T-cell (primary cell): Measurements from ENCODE around the gene EIF5. TPM values are rescaled to one million over a fixed set of nuclear protein-coding genes. Genes with fewer than 3 reads are reported as not detected.

Experiments used
- ATAC-seq, 4 experiments: fragments of 200-7000 bp in 3 of 4; fragments of 150-1000 bp in 1 of 4; cut with Tn5 transposase; replicated peaks in 1 of 4; 1 replicate in 3 of 4; 2 replicates in 1 of 4; pipeline ENCODE4 v1.10.0; 2021; ENCODE audit warnings: moderate library complexity in 3 of 4, mild to moderate bottlenecking in 2 of 4, moderate number of reproducible peaks in 1 of 4
- CTCF ChIA-PET, 2 donors: fragments of 300-600 bp; sonication (Branson Sonifier 250); formaldehyde crosslinking; loops; one replicate each; lab custom pipeline; 2022; ENCODE audit warnings: antibody characterized with exemption in 2 of 2; lab: Charles Lee
- POLR2A ChIA-PET, 2 donors: fragments of 300-600 bp; sonication (Branson Sonifier 250); formaldehyde crosslinking; loops; one replicate each; lab custom pipeline; 2022; ENCODE audit warnings: antibody characterized with exemption in 2 of 2; lab: Charles Lee
- DNase-seq, 35 experiments: peaks; one replicate each; pipeline versions ENCODE4 v3.0.0 to v3.0.0-alpha.2; 2013 to 2023
- H3K27ac ChIP-seq: one replicate; pipeline ENCODE4 v1.5.1; 2013; ENCODE audit warnings: low read length
- H3K27me3 ChIP-seq, 2 experiments: replicated peaks in 1 of 2; 1 replicate in 1 of 2; 2 replicates in 1 of 2; pipeline versions ENCODE4 v1.6.1 to v1.7.0; 2013; ENCODE audit warnings: low read length in 1 of 2, mixed read lengths in 1 of 2; ENCODE audit not compliant: control insufficient read depth in 2 of 2, insufficient read depth in 2 of 2; ENCODE audit errors: extremely low read depth in 1 of 2
- H3K36me3 ChIP-seq, 2 donors: 1 replicate in 1 of 2; 2 replicates in 1 of 2; pipeline versions ENCODE4 v1.6.1 to v1.7.0; 2013; ENCODE audit warnings: low read length in 1 of 2; ENCODE audit not compliant: control insufficient read depth in 2 of 2, insufficient read depth in 1 of 2; ENCODE audit errors: extremely low read depth in 1 of 2
- H3K4me1 ChIP-seq, 2 experiments: 1 replicate in 1 of 2; 2 replicates in 1 of 2; pipeline versions ENCODE4 v1.6.1 to v1.7.0; 2013; ENCODE audit warnings: low read length in 2 of 2, mixed read lengths in 1 of 2; ENCODE audit not compliant: insufficient read depth in 2 of 2, control insufficient read depth in 1 of 2; ENCODE audit errors: extremely low read depth in 1 of 2
- H3K4me3 ChIP-seq, 2 donors: 1 replicate in 1 of 2; 2 replicates in 1 of 2; pipeline versions ENCODE4 v1.5.1 to v1.7.0; 2013; ENCODE audit warnings: mild to moderate bottlenecking in 2 of 2, low read length in 1 of 2, moderate library complexity in 1 of 2; ENCODE audit not compliant: control insufficient read depth in 1 of 2; ENCODE audit errors: extremely low read depth in 1 of 2
- H3K9me3 ChIP-seq: 2 replicates; pipeline ENCODE4 v1.7.0; 2013
- H3K27ac Mint-ChIP-seq, 2 donors: one replicate each; pipeline ENCODE4 v1.8.0; 2020 to 2021; ENCODE audit warnings: mild to moderate bottlenecking in 2 of 2, mixed read lengths in 2 of 2
- H3K27me3 Mint-ChIP-seq, 2 donors: one replicate each; pipeline ENCODE4 v1.8.0; 2021 to 2022; ENCODE audit warnings: mixed read lengths in 2 of 2
- H3K36me3 Mint-ChIP-seq: one replicate; pipeline ENCODE4 v1.8.0; 2021; ENCODE audit warnings: mixed read lengths
- H3K4me1 Mint-ChIP-seq, 3 donors: one replicate each; pipeline ENCODE4 v1.8.0; 2020 to 2022; ENCODE audit warnings: mixed read lengths in 3 of 3, mild to moderate bottlenecking in 1 of 3
- H3K4me3 Mint-ChIP-seq, 3 donors: one replicate each; pipeline ENCODE4 v1.8.0; 2020 to 2022; ENCODE audit warnings: mild to moderate bottlenecking in 3 of 3, mixed read lengths in 3 of 3, moderate library complexity in 3 of 3
- H3K9me3 Mint-ChIP-seq, 3 donors: one replicate each; pipeline ENCODE4 v1.8.0; 2020 to 2022; ENCODE audit warnings: mixed read lengths in 3 of 3
- WGBS: methylation state at CpG from one replicate; pipeline ENCODE4 v1.1.5; 2013; ENCODE audit warnings: missing lambda C conversion rate; ENCODE audit not compliant: insufficient coverage; 5-methylcytosine and 5-hydroxymethylcytosine counted together
- total RNA-seq, 35 experiments: library from RNA in 6 of 35; stranded (reverse) in 6 of 35; fragments of 120-200 nt in 1 of 35; gene quantifications; one replicate each; pipeline versions ENCODE4 v1.2.1 to v1.2.4 and lab custom pipeline; 2013 to 2026

Gene EIF5
- total RNA-seq, 5 donors from 2014 or later (not counting 1 experiment from before 2014, with no cell fraction given): 223 to 650 (median 261) TPM

GRCh38 chr14:103308717-103309616 is 25.1 kb upstream of the EIF5 start:
- Mint-ChIP-seq H3K9me3 (no peaks in the 10 kb centered on the region), H3K4me3 (no peak overlapping the region), H3K36me3 (no peaks in the 10 kb centered on the region), H3K27me3 (peaks cover 11 to 20% of the 10 kb centered on the region in 2 donors), H3K4me1 (no peaks in the 10 kb centered on the region), H3K27ac (no peak overlapping the region)
- no peaks in the 10 kb centered on the region for H3K4me1 ChIP-seq
- no peak overlapping the region for H3K27ac ChIP-seq
- ChIA-PET CTCF (no interaction called here), POLR2A (no interaction called here)
- 88% methylated on average over 7 of the region's 10 CpGs for WGBS
- H3K27me3 ChIP-seq: peaks cover 0 to 27% of the 10 kb centered on the region in 2 experiments
- DNase-seq (no peak), ATAC-seq (no peak)
- no peaks in the 10 kb centered on the region for H3K9me3 ChIP-seq
- H3K36me3 ChIP-seq: no peaks in the 10 kb centered on the region
- H3K4me3 ChIP-seq: no peak overlapping the region

DNA sequence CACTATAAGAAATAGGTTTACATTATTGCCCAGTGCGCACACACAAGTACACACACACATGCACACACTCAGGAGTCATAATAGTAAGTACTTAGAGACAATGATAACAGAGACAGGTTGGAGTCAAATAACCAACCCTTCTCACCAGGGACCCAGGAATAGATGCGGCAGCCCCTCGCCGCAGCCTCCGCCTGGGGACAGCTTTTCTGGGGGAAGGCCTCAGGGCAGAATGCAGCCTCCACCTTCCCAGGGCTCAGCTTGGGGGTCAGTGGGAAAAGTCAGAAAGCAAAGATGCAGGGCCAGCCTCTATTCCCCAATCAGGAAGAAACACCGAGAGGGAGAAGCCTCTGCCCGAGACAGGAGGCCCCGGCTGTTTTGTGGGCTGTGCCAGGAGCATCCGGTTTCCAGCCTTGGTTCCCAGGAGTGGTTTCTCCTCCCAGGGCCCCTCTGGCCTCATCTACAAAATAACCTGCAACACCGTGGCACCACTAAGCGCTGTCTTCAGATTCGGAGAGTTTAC is 23.4 kb upstream of the EIF5 start:
- no peak overlapping the region for H3K4me3 ChIP-seq
- CTCF ChIA-PET: no interaction called here
- H3K36me3 ChIP-seq: no peaks in the 10 kb centered on the region
- ATAC-seq: no peak
- Mint-ChIP-seq H3K4me1 (no peaks in the 10 kb centered on the region), H3K4me3 (no peak overlapping the region), H3K27ac (no peak overlapping the region), H3K9me3 (no peaks in the 10 kb centered on the region), H3K36me3 (no peaks in the 10 kb centered on the region), H3K27me3 (peaks cover 11 to 15% of the 10 kb centered on the region in 2 donors)
- WGBS: 93% methylated on average over 11 of the region's 12 CpGs
- H3K27me3 ChIP-seq: peaks cover 0 to 26% of the 10 kb centered on the region in 2 experiments
- POLR2A ChIA-PET: no interaction called here
- H3K4me1 ChIP-seq: no peaks in the 10 kb centered on the region
- no peaks in the 10 kb centered on the region for H3K9me3 ChIP-seq
- DNase-seq: no peak
- H3K27ac ChIP-seq: no peak overlapping the region

DNA sequence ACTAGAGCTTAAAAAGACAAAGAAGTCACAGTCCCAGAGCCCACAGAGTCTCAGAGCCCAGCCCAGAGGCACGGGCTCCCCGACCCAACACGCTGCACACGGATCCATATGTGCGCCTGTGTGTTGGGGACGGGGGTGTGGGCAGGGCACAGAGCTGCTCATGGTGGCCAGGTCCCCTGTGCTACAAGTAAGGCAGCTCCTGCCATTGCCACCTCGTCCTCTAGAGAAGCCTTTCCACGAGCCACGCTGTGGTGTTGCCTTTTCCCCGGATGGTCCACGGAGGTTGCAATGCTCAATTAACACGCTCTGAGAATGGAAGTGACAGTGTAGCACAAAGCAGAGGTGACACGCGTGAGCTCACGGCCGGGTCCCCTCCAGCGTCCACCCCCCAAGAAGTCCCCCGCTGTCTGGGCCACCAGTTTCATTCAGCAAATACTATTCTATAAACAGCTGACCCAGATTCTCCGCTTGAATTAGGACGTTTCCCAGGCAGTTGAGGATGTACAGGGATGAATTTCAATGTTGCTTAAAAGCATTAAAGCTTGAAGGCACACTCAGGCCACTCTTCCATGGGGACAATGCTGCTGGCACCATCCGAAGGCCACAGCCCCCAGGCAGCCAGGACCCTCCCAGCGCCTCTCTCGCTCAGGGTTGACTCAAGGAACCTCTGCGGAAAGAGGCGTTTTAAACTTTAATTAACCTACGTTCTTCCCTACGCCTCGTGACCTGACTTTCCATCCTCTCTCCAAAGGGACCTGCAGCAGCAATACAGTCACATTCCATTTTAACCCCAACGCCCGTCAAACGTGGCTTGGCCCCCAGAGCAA is 22.7 kb upstream of the EIF5 start:
- Mint-ChIP-seq H3K27ac (no peak overlapping the region), H3K36me3 (no peaks in the 10 kb centered on the region), H3K9me3 (no peaks in the 10 kb centered on the region), H3K27me3 (peaks cover 10 to 13% of the 10 kb centered on the region in 2 donors), H3K4me1 (no peaks in the 10 kb centered on the region), H3K4me3 (no peak overlapping the region)
- no peaks in the 10 kb centered on the region for H3K36me3 ChIP-seq
- ChIA-PET CTCF (no interaction called here), POLR2A (no interaction called here)
- H3K27ac ChIP-seq: no peak overlapping the region
- H3K4me3 ChIP-seq: no peak overlapping the region
- 86% methylated on average over 24 of the region's 31 CpGs for whole genome bisulfite sequencing
- no peaks in the 10 kb centered on the region for H3K4me1 ChIP-seq
- no peak for ATAC-seq
- DNase-seq: no peak
- H3K27me3 ChIP-seq: peaks cover 0 to 24% of the 10 kb centered on the region in 2 experiments
- H3K9me3 ChIP-seq: no peaks in the 10 kb centered on the region

GRCh38 chr14:103312006-103312635 is 21.9 kb upstream of the EIF5 start:
- H3K27me3 Mint-ChIP-seq: peaks cover 12 to 14% of the 10 kb centered on the region in 2 donors
- H3K4me3 Mint-ChIP-seq: no peak overlapping the region
- ATAC-seq: no peak
- no peaks in the 10 kb centered on the region for H3K36me3 Mint-ChIP-seq
- H3K9me3 ChIP-seq: no peaks in the 10 kb centered on the region
- ChIA-PET POLR2A (no interaction called here), CTCF (no interaction called here)
- H3K4me1 ChIP-seq: no peaks in the 10 kb centered on the region
- no peaks in the 10 kb centered on the region for H3K9me3 Mint-ChIP-seq
- DNase-seq: no peak
- H3K4me1 Mint-ChIP-seq: no peaks in the 10 kb centered on the region
- H3K4me3 ChIP-seq: no peak overlapping the region
- no peaks in the 10 kb centered on the region for H3K36me3 ChIP-seq
- 86% methylated on average over 9 of the region's 14 CpGs for WGBS
- H3K27ac Mint-ChIP-seq: no peak overlapping the region
- no peak overlapping the region for H3K27ac ChIP-seq
- peaks cover 0 to 27% of the 10 kb centered on the region in 2 experiments for H3K27me3 ChIP-seq

GRCh38 chr14:103313704-103314103 is 20.3 kb upstream of the EIF5 start:
- ChIA-PET CTCF (no interaction called here), POLR2A (no interaction called here)
- H3K4me1 Mint-ChIP-seq: no peaks in the 10 kb centered on the region
- no peaks in the 10 kb centered on the region for H3K36me3 Mint-ChIP-seq
- Histone ChIP-seq H3K27me3 (peaks cover 0 to 40% of the 10 kb centered on the region in 2 experiments), H3K9me3 (no peaks in the 10 kb centered on the region), H3K4me1 (no peaks in the 10 kb centered on the region), H3K27ac (no peak overlapping the region), H3K36me3 (no peaks in the 10 kb centered on the region), H3K4me3 (no peak overlapping the region)
- DNase-seq (no peak), ATAC-seq (no peak)
- WGBS: 93% methylated on average over 6 of the region's 8 CpGs
- no peaks in the 10 kb centered on the region for H3K9me3 Mint-ChIP-seq
- H3K27me3 Mint-ChIP-seq: peaks cover 8 to 11% of the 10 kb centered on the region in 2 donors
- no peak overlapping the region for H3K4me3 Mint-ChIP-seq
- no peak overlapping the region for H3K27ac Mint-ChIP-seq
